OCI-LY3 (cell line): ENCODE measurements around the gene EIF4G3.

Experiments used
- EZH2phosphoT487 ChIP-seq: fragments of 200-600 bp; shearing (Covaris generic); IDR thresholded peaks from 2 replicates; pipeline ENCODE4 v1.6.1; 2018; ENCODE audit warnings: antibody characterized with exemption, mixed run types, low read depth
- TF ChIP-seq, protein P1 (sequence below): fragments of 200-600, 300-600 bp; sonication (generic); IDR thresholded peaks from 2 replicates; pipeline ENCODE4 v1.5.1; 2014; ENCODE audit warnings: antibody characterized with exemption, low read length, low read depth

DNA sequence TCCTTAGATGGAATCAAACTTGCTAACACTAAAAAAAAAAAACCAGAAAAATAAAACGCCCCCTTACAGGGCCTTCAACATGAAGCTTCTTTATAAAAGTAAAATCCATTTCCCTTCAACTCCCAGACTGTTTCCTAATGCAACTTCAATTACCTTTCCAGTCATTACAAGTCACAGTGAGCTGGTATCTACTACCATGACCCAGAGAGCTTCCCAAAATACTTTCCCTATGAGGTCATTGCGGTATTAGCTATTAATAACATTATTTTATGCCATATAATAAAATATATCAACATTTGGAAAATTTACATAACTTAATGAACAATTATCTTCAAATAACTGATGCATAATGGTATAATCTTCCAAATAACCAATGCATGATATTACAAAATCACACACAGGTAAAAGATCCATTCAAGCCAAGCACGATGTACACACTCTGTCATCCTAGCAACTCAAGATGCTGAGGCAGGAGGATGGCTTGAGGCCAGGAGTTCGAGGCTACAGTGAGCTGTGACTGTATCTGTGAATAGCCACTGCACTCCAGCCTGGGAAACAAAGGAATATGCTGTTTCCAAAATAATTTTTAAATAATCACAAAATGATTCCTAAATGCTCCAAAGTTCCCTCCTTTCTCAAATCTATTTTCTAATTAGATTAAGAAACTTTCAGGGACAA, 24.1 kb downstream of the EIF4G3 start:
- TF ChIP-seq, protein P1, sequence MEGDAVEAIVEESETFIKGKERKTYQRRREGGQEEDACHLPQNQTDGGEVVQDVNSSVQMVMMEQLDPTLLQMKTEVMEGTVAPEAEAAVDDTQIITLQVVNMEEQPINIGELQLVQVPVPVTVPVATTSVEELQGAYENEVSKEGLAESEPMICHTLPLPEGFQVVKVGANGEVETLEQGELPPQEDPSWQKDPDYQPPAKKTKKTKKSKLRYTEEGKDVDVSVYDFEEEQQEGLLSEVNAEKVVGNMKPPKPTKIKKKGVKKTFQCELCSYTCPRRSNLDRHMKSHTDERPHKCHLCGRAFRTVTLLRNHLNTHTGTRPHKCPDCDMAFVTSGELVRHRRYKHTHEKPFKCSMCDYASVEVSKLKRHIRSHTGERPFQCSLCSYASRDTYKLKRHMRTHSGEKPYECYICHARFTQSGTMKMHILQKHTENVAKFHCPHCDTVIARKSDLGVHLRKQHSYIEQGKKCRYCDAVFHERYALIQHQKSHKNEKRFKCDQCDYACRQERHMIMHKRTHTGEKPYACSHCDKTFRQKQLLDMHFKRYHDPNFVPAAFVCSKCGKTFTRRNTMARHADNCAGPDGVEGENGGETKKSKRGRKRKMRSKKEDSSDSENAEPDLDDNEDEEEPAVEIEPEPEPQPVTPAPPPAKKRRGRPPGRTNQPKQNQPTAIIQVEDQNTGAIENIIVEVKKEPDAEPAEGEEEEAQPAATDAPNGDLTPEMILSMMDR, result no peak
- no peak for TF ChIP-seq EZH2phosphoT487
